IPS-18c (cell line): ENCODE measurements around the gene RGL2.

Experiments used
- H3K4me3 ChIP-seq: 2 replicates; pipeline ENCODE4 v1.7.0; 2013; ENCODE audit warnings: low read depth, mild to moderate bottlenecking, low read length, moderate library complexity; ENCODE audit not compliant: insufficient read depth
- H3K9me3 ChIP-seq: one replicate; pipeline ENCODE4 v1.6.1; 2013; ENCODE audit warnings: mild to moderate bottlenecking, low read length, moderate library complexity; ENCODE audit not compliant: control insufficient read depth, insufficient read depth

Gene RGL2

DNA sequence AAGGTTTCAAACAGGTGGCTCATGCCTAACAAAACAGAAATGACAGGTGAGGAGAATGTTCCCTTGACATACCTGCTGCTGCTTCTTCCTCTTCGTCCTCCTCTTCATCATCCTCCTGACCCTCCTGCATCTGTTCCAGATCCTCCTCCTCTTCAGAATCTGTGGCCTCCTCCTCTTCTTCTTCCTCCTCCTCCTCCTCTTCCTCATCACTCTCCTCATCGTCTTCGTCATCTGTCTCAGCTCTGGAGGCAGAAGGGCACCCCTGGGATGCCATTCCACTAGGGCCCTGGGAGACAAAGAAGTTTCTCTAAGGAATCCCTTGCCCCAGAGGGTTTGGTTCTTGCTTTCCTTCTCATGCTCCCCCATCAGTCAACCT, 21.2 kb upstream of the RGL2 start:
- Histone ChIP-seq H3K9me3 (peaks cover 2% of the 10 kb centered on the region), H3K4me3 (no peak overlapping the region)

DNA sequence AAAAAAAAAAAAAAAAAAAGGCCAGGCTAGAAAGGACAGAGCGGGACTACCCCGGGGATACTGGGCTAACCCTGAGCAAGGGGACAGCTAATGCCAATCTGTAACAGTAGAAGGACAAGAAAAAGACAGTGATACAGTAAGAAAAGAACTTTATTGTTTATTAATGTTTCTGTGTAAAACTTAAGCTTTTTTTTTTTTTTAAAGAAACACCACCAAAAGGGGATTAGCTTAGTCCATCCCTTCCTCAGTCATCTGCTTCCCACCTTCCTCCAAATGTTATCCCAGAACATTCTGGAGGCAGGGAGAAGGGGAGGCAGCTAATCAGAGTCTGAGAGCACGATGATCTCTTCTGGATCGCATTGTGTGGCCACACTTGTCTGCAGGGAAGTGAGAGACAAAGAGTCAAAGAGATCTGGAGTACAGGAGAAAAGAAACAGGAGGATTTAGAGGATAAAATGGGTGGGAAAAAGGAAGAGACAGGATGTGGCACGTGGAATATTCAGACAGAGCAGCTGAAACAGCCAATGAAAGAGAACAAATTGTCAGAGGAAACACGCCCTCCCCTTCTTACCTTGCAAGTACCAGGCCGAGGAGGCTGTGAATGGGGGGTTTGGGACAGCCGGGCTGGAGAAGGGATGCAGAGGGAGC, 19.8 kb upstream of the RGL2 start:
- peak overlapping the region; percentile 78 for H3K4me3 ChIP-seq

GRCh38 chr6:33317669-33318425, 19.1 kb upstream of the RGL2 start, which contains the start of gene ZBTB22:
Gene ZBTB22, minus strand, starts transcription at chr6:33317744. Its CDS starts 828 bp downstream, at chr6:33316916.
- Histone ChIP-seq H3K4me3 (peak within 1 kb of the TSS; percentile 78), H3K9me3 (peaks cover 2% of the 10 kb centered on the region)

More for the DNA sequence above, 19.8 kb upstream of the RGL2 start:
- H3K9me3 ChIP-seq, result peaks cover 2% of the 10 kb centered on the region

GRCh38 chr6:33317419-33317668, 18.6 kb upstream of the RGL2 start:
- Histone ChIP-seq H3K4me3 (peak overlapping the region; percentile 50), H3K9me3 (peaks cover 2% of the 10 kb centered on the region)

DNA sequence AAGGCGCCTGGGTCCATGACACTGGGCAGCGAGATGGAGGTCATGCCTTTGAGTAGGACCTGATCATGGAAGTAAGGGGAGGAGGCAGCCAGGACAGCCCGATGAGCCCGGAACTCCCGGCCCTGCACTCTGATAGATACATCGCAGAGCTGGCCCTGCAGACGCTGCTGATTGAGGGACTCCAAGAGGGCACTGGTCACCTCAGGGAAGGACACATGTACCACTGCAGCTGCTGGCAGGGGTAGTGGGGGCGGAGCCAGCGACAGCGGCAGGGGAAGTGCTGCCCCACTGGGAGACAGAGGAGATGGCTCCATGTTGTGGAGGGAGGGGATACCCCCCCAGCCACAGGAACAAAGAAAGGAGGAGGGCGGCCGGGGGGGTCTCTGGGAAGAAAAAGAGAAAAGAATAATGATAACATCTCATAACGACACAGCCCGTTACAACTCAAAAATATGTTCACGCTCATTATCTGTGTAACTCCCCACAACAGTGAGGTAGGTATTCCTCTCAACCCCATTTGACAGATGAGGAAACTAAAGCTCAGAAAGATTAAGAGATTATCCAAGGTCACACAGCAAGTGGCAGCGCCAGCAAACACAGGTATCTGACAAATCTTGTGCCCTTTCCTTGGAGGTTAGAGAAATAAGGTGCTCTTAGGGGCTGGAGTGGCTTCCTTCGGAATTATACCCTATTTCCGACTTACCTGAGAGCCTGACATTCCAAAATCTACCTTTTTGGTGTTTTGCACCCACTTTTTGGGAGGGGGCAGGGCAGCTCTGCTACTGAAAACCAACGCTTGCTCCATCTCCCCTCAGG, 18.1 kb upstream of the RGL2 start:
- Histone ChIP-seq H3K9me3 (peaks cover 2% of the 10 kb centered on the region), H3K4me3 (peak overlapping the region; percentile 50)

DNA sequence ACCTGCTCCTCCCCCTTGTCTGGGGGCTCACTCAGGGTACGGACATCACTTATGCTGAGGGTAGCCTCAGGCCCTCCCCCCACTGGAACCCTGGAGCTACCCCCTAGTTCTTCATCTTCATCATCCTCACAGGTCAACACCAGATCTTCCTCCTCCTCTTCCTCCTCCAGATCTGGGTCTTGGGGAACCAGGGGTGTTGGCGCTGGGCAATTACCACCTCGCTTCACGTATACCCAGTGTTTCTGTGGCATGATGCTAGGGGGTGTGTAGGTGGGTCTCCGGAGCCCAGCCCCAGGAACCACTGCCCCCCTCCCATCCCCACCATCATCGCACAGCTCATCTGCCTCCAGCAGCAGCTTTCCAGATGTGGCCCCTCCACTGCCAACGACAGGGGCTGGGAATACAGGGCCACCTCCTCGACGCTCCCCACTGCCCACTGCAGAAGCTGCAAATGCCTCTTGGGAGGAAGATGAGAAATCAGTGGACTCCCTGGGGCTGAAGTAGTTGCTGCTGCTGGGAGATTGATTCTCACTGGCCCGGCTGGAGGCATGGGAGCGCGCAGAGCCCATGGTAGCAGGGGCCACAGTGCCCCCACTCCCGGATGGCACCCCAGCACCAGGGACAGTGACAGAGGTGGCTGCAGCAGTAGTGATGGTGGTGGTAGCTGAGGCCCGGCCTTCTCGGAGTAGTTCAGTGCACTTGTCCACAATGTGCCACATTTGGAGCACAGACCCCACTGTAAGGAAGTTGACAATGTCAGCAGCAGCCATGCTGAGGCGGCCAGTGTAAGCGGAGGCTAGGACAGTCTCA, 17.3 kb upstream of the RGL2 start:
- Histone ChIP-seq H3K4me3 (no peak overlapping the region), H3K9me3 (peaks cover 2% of the 10 kb centered on the region)

DNA sequence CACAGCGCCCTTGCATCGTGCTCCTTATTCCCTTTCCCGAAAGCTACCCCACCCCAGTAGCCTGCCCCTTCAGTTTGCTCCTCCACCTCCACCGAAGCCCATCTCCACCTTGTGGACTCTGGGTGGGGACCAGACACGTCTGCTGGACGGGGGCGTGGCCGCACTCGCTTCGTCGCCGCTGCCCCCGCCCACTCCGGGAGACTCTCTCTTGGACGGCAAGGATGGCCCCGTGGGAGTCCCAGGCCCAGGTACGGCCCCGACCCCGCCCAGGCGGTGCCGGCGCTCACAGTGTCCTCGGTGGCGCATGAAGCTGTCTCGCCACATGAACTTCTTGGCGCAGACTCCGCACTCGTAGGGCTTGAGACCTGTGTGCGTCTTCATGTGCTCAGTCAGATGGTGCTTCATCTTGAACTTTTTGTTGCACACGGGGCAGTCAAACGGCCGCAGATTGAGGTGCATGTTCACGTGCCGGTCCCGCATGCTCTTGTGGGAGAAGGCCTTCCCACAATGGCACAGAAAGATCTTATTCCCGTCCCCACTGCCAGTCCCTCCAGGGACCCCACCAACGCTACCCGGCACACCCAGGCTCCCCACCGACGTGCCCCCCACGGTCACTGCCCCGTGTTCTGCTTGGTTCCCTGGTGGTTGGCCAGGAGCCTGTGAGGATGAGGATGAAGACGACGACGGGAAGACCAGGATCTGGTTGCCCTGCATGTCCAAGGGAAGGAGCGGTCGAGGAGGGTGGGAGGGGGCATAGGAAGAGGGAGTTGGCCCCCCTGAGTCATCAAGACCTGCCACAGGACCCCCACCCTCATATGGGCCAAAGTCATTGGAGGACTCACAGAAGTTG, 16.4 kb upstream of the RGL2 start:
- Histone ChIP-seq H3K9me3 (peaks cover 2% of the 10 kb centered on the region), H3K4me3 (peak overlapping the region; percentile 87)

- H3K4me3 ChIP-seq, result peak overlapping the region; percentile 87
These were observed 15.8 kb upstream of the RGL2 start for GRCh38 chr6:33314515-33314942.

DNA sequence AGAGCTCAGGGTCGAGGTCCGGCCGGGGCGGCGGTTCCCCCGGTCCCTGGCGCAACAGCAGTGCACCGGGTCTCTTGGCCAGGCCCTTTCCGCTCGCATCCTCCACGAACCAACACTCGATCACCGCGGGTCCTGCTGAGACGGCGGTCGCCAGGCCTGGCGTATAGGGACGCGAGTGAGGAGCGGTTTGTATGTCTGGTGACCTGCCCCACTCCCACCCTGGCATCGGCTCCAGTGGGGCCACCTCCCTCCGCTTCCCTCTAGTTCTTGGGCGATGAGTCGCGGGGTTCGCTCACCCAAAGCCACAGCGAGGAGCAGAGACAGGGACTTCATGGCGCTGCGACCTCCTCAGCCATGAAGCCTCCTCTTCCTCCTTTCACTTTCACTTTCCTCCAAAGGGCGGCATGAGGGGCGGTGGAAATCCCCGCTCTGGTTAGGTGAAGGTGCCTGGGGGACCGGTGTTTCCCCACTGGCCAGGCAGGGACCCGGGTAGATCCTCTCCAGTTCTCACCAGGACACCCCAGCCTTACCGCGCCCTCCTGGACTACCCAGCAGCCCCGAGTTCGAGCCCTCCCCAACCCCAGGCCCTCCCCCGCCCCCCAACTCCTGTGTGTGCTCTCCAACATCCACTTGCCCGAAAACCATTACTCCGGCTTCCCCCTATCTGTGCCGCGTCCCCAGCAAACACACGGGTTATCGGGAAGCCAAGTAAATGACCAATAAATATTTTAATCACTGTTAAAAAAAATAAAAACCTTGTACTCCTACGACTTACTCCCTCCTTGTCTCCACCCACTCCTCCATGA, 15.2 kb upstream of the RGL2 start, which contains the start of gene TAPBP:
TAPBP (minus strand) TSS at position 370 of the 806 bp plus-strand sequence; CDS start at position 333, 37 bp downstream.
- peak within 1 kb of the TSS; percentile 87 for H3K4me3 ChIP-seq
- no peaks in the 10 kb centered on the region for H3K9me3 ChIP-seq

More at GRCh38 chr6:33314515-33314942, 15.8 kb upstream of the RGL2 start:
- no peaks in the 10 kb centered on the region for H3K9me3 ChIP-seq

DNA sequence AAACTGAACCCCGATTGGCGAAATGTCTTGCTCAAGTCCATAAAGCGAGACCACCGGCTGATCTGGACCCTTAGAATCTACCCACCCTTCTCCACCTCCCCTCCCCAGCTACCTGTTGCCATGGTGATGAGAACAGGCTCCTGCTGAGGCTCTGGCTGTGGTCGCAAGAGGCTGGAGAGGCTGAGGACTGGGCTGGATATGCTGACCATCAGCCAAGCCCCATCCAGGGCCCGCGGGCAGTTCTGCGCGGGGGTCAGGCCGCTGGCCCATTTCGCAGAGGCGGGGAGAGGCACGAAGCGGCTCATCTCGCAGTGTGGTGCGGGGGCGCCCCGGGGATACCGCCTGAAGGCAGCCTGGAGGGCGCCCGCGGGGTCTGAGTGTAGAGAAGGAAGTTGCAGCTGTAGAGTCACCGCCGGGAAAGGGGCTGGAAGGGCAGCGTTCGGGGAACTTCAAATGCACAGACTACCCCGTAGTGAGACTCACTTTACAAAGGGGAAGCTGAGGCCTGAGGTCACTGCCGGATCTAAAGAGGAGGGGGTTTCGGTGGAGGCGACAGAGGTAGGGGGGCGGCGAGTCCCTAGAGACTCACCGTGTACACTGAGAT, 14.5 kb upstream of the RGL2 start:
- peak overlapping the region; percentile 87 for H3K4me3 ChIP-seq
- no peaks in the 10 kb centered on the region for H3K9me3 ChIP-seq

DNA sequence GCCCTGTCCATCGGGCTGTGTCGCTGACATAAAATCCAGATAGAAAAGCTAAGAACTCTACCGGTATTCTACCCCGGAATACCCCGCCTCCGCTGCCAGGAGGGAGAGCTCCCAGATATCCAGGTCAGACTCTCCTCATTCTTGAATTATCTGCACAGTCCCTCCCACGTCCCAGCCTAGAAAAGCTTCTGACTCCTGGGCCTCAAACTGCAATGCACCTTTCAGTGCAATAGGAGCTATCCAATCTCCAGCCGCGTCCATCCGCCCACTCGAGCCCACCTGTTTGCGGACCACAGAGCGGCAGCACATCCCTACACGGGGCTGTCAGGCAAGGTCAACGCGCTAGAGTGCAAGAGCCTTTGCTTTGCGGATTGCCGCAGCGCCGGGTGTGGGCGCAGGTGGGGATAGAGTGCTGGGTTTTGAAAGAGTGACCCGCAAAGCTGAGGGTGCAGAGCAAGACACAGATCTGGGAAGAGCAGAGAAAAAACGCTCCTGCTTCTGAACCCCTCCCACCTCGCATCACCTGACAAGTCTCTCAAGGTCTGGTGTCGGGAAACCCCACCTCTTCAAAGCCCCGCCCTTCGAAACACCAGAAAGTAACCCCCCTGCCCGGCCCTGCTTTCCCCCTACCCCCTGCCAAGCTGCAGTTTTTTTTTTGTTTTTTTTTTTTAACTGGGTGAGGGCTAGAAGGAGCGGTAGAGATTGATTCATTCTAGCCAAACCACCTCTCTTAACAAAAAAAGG, 13.8 kb upstream of the RGL2 start:
- H3K9me3 ChIP-seq, result no peaks in the 10 kb centered on the region
- H3K4me3 ChIP-seq, result peak overlapping the region; percentile 87

- Histone ChIP-seq H3K9me3 (no peaks in the 10 kb centered on the region), H3K4me3 (no peak overlapping the region)
These were observed 7.6 kb upstream of the RGL2 start for GRCh38 chr6:33306356-33306755.

GRCh38 chr6:33305052-33305451, 6.3 kb upstream of the RGL2 start:
- Histone ChIP-seq H3K9me3 (no peaks in the 10 kb centered on the region), H3K4me3 (no peak overlapping the region)

GRCh38 chr6:33304216-33304615, 5.5 kb upstream of the RGL2 start:
- no peak overlapping the region for H3K4me3 ChIP-seq
- no peaks in the 10 kb centered on the region for H3K9me3 ChIP-seq

GRCh38 chr6:33301877-33302276, 3.1 kb upstream of the RGL2 start:
- H3K9me3 ChIP-seq, result no peaks in the 10 kb centered on the region
- H3K4me3 ChIP-seq, result no peak overlapping the region
